ENCODE results near the gene SUMF1. TPM values are rescaled to one million over a fixed set of nuclear protein-coding genes. Genes with fewer than 3 reads are reported as not detected.

The SUMF1 gene
- total RNA-seq, 2 experiments from 2014 or later = 5.1 to 5.6 TPM

DNA sequence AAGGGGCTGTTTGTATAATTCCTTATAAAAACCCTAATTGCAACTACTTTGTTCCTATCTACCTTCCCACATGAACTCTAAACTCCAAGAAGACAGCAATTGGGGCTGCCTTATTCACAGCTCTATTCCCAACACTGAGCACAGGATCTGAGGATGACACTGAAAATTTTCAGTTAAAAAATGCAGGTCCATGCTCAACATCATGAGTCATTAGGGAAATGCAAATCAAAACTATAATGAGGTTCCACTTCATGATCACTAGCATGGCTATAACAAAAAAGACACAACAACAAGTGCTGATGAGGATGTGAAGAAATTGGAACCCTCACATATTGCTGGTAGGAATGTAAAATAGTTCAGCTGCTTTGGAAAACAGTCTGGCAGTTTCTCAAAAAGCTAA is 12.9 kb downstream of the SUMF1 start:
- H3K27ac Mint-ChIP-seq = no peak overlapping the region
- no peak for DNase-seq
- H3K27me3 Mint-ChIP-seq = no peaks in the 10 kb centered on the region
- H3K4me1 Mint-ChIP-seq (ENCODE audit: low read depth) = peaks cover 5% of the 10 kb centered on the region
- intact Hi-C loops (cut with micrococcal nuclease) = no loop called here
- ChIA-PET POLR2A (no interaction called here), CTCF (no interaction called here)
- H3K4me3 Mint-ChIP-seq = no peak overlapping the region
- no peaks in the 10 kb centered on the region for H3K9me3 Mint-ChIP-seq
- peaks cover 4% of the 10 kb centered on the region for H3K36me3 Mint-ChIP-seq

GRCh38 chr3:4449043-4449805 is 17.8 kb downstream of the SUMF1 start:
- no peaks in the 10 kb centered on the region for H3K9me3 Mint-ChIP-seq
- H3K36me3 Mint-ChIP-seq = peaks cover 12% of the 10 kb centered on the region
- intact Hi-C loops (cut with micrococcal nuclease) = no loop called here
- DNase-seq = no peak
- H3K4me3 Mint-ChIP-seq = no peak overlapping the region
- H3K4me1 Mint-ChIP-seq (ENCODE audit: low read depth) = peaks cover 3% of the 10 kb centered on the region
- H3K27me3 Mint-ChIP-seq = no peaks in the 10 kb centered on the region
- ChIA-PET POLR2A (no interaction called here), CTCF (no interaction called here)
- H3K27ac Mint-ChIP-seq = no peak overlapping the region

GRCh38 chr3:4448187-4448586 is 18.9 kb downstream of the SUMF1 start:
- DNase-seq = no peak
- Mint-ChIP-seq H3K27me3 (no peaks in the 10 kb centered on the region), H3K4me3 (no peak overlapping the region), H3K9me3 (no peaks in the 10 kb centered on the region), H3K27ac (no peak overlapping the region), H3K36me3 (peaks cover 13% of the 10 kb centered on the region), H3K4me1 (ENCODE audit: low read depth) (no peaks in the 10 kb centered on the region)
- intact Hi-C loops (cut with micrococcal nuclease) = no loop called here
- POLR2A ChIA-PET = no interaction called here
- CTCF ChIA-PET = interaction anchor here (1.0 to 1.2 kb wide), 3 partner anchors 97 to 186 kb away, joined by 3 to 7 read pairs (median 3); no protein-coding TSS in a partner anchor

- POLR2A ChIA-PET = no interaction called here
- Mint-ChIP-seq H3K27me3 (no peaks in the 10 kb centered on the region), H3K9me3 (no peaks in the 10 kb centered on the region), H3K36me3 (peaks cover 15% of the 10 kb centered on the region), H3K4me3 (no peak overlapping the region), H3K4me1 (ENCODE audit: low read depth) (no peaks in the 10 kb centered on the region), H3K27ac (no peak overlapping the region)
- DNase-seq = no peak
- CTCF ChIA-PET = interaction anchor here (1.1 to 1.2 kb wide), 2 partner anchors 97 to 185 kb away, joined by 3 to 7 read pairs; no protein-coding TSS in a partner anchor
- intact Hi-C loops (cut with micrococcal nuclease) = no loop called here
These were observed 19.6 kb downstream of the SUMF1 start for GRCh38 chr3:4447295-4447999.

DNA sequence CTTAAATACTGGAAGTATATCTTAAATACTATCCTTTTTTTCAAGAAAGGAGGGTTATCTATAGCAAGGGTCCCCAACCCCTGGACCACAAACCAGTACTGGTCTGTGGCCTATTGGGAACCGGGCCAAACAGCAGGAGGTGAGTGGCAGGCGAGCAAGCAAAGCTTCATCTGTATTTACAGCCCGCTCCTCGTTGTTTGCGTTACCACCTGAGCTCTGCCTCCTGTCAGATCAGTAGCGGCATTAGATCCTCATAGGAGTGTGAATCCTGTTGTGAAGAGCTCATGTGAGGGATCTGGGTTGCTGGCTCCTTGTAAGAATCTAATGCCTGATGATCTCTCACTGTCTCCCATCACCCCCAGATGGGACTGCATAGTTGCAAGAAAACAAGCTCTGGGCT is 26.1 kb downstream of the SUMF1 start:
- CTCF ChIA-PET = interaction anchor here (1.5 kb wide), 1 partner anchor 193 kb away, joined by 4 read pairs; no protein-coding TSS in a partner anchor
- H3K4me3 Mint-ChIP-seq = no peak overlapping the region

GRCh38 chr3:4438296-4438695 is 28.8 kb downstream of the SUMF1 start:
- peaks cover 14% of the 10 kb centered on the region for H3K36me3 Mint-ChIP-seq
- DNase-seq = no peak
- ChIA-PET POLR2A (interaction anchor here (1.1 kb wide), 1 partner anchor 9 kb away, joined by 3 read pairs; no protein-coding TSS in a partner anchor), CTCF (no interaction called here)
- intact Hi-C loops (cut with micrococcal nuclease) = no loop called here
- H3K4me1 Mint-ChIP-seq (ENCODE audit: low read depth) = no peaks in the 10 kb centered on the region
- H3K27ac Mint-ChIP-seq = no peak overlapping the region
- no peaks in the 10 kb centered on the region for H3K9me3 Mint-ChIP-seq
- H3K4me3 Mint-ChIP-seq = no peak overlapping the region
- H3K27me3 Mint-ChIP-seq = no peaks in the 10 kb centered on the region

More for the DNA sequence above, 26.1 kb downstream of the SUMF1 start:
- H3K9me3 Mint-ChIP-seq = no peaks in the 10 kb centered on the region
- no peaks in the 10 kb centered on the region for H3K27me3 Mint-ChIP-seq
- no peak overlapping the region for H3K27ac Mint-ChIP-seq
- intact Hi-C loops (cut with micrococcal nuclease) = no loop called here
- POLR2A ChIA-PET = no interaction called here
- DNase-seq = no peak
- peaks cover 9% of the 10 kb centered on the region for H3K36me3 Mint-ChIP-seq
- H3K4me1 Mint-ChIP-seq (ENCODE audit: low read depth) = no peaks in the 10 kb centered on the region

DNA sequence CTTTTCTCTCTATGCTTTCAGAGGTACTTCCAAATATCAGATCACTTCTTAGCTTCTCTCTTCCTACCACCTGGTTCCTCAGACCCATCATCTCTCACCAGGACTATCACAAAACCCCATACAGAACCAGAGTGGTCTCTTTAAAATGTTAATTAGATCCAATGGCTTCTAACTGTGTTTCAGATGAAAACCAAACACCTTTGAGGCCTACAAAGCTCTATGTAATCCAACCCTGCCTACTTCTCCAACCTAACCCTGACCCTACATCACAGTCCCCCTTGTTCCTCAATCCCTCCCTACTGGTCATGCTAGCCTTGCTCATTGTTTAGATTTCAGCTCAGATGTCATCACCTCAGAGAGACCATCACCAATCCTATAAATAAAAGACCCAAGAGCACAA is 34.8 kb downstream of the SUMF1 start:
- Mint-ChIP-seq H3K27me3 (no peaks in the 10 kb centered on the region), H3K27ac (no peak overlapping the region), H3K36me3 (peaks cover 24% of the 10 kb centered on the region), H3K4me3 (no peak overlapping the region), H3K9me3 (peaks cover 3% of the 10 kb centered on the region), H3K4me1 (ENCODE audit: low read depth) (peaks cover under 1% of the 10 kb centered on the region)
- ChIA-PET POLR2A (no interaction called here), CTCF (no interaction called here)
- intact Hi-C loops (cut with micrococcal nuclease) = no loop called here
- DNase-seq = no peak

DNA sequence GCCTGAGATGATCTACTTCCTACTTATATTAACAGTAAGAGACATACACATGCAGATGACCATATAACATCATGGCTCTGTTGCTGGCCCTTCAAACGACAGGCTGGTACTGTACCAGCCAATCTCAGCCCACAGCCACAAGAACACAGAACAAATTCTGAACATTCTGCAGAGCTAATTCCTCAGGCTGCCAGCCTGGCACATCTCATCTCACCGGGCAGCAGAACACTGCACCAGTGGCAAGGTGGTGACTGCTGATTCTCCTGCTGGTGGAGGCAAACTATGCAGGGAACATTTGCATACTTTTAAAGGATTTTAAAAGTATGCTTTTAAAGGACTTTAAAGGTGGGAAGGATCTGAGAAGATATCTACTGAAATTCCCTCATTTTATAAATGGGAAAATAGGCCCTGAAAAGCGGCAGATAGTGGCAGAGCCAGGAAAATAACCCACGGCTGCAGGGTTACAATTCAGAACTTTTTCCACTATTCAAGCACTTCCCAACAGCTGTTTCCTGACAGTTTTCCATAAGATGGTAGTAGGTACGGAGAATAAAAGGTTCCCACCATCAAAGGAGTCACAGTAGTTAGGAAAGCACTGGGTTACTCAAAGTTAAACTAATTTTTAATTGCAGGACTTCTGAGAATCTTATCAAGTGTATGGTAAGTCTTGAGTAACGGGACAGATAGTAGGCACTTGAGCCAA is 37.3 kb downstream of the SUMF1 start:
- no peak overlapping the region for H3K4me3 Mint-ChIP-seq
- intact Hi-C loops (cut with micrococcal nuclease) = loop anchor here (5.0 to 10.0 kb wide), 2 partner anchors 403 to 595 kb away; no protein-coding TSS in a partner anchor

GRCh38 chr3:4426782-4427344 is 40.2 kb downstream of the SUMF1 start:
- H3K4me1 Mint-ChIP-seq (ENCODE audit: low read depth) = peaks cover 32% of the 10 kb centered on the region
- H3K27ac Mint-ChIP-seq = no peak overlapping the region
- peaks cover 3% of the 10 kb centered on the region for H3K36me3 Mint-ChIP-seq
- intact Hi-C loops (cut with micrococcal nuclease) = loop anchor here (5.0 to 10.0 kb wide), 2 partner anchors 405 to 598 kb away; no protein-coding TSS in a partner anchor
- ChIA-PET POLR2A (no interaction called here), CTCF (no interaction called here)
- peaks cover 3% of the 10 kb centered on the region for H3K9me3 Mint-ChIP-seq
- no peak overlapping the region for H3K4me3 Mint-ChIP-seq
- no peaks in the 10 kb centered on the region for H3K27me3 Mint-ChIP-seq
- DNase-seq = no peak

More for the DNA sequence above, 37.3 kb downstream of the SUMF1 start:
- Mint-ChIP-seq H3K36me3 (peaks cover 20% of the 10 kb centered on the region), H3K4me1 (ENCODE audit: low read depth) (peaks cover 23% of the 10 kb centered on the region), H3K27me3 (no peaks in the 10 kb centered on the region), H3K9me3 (peaks cover 3% of the 10 kb centered on the region), H3K27ac (no peak overlapping the region)
- ChIA-PET CTCF (no interaction called here), POLR2A (interaction anchor here (0.9 kb wide), 1 partner anchor 8 kb away, joined by 3 read pairs; no protein-coding TSS in a partner anchor)
- no peak for DNase-seq

GRCh38 chr3:4426261-4426781 is 40.7 kb downstream of the SUMF1 start:
- H3K36me3 Mint-ChIP-seq = peaks cover under 1% of the 10 kb centered on the region
- no peak overlapping the region for H3K4me3 Mint-ChIP-seq
- H3K4me1 Mint-ChIP-seq (ENCODE audit: low read depth) = peaks cover 38% of the 10 kb centered on the region
- no peak for DNase-seq
- peak overlapping the region; percentile 58 for H3K27ac Mint-ChIP-seq
- POLR2A ChIA-PET = interaction anchor here (1.0 kb wide), 1 partner anchor 75 kb away, joined by 3 read pairs; no protein-coding TSS in a partner anchor
- CTCF ChIA-PET = no interaction called here
- no peaks in the 10 kb centered on the region for H3K27me3 Mint-ChIP-seq
- peaks cover 1% of the 10 kb centered on the region for H3K9me3 Mint-ChIP-seq
- intact Hi-C loops (cut with micrococcal nuclease) = loop anchor here (5.0 to 10.0 kb wide), 2 partner anchors 406 to 598 kb away; no protein-coding TSS in a partner anchor

GRCh38 chr3:4425707-4426106 is 41.4 kb downstream of the SUMF1 start:
- ChIA-PET CTCF (no interaction called here), POLR2A (interaction anchor here (1.0 kb wide), 1 partner anchor 75 kb away, joined by 3 read pairs; no protein-coding TSS in a partner anchor)
- Mint-ChIP-seq H3K4me1 (ENCODE audit: low read depth) (peaks cover 44% of the 10 kb centered on the region), H3K36me3 (no peaks in the 10 kb centered on the region), H3K9me3 (no peaks in the 10 kb centered on the region), H3K4me3 (no peak overlapping the region), H3K27ac (peak overlapping the region; percentile 58), H3K27me3 (no peaks in the 10 kb centered on the region)
- intact Hi-C loops (cut with micrococcal nuclease) = loop anchor here (1.0 to 10.0 kb wide), 3 partner anchors 74 to 599 kb away; no protein-coding TSS in a partner anchor
- DNase-seq = peak; percentile 63

Measured in activated CD4-positive, alpha-beta memory T cell treated with anti-CD3 and anti-CD28 coated beads for 36 hours (primary cell).